Erythroblast (primary cell): ENCODE results near the gene NUDT4B.
"Not testable (repeated sequence)": the region's sequence is repeated elsewhere in the genome, so short reads cannot be mapped to it uniquely, and the experiment has no call there.

Experiments used
- GATA1 ChIP-seq: IDR thresholded peaks from 2 replicates; pipeline ENCODE4 v1.6.1; 2011; ENCODE audit warnings: low read depth, mild to moderate bottlenecking, control low read depth, low read length, moderate library complexity
- POLR2A ChIP-seq: IDR thresholded peaks from 2 replicates; pipeline ENCODE4 v1.6.1; 2011; ENCODE audit warnings: mild to moderate bottlenecking, low read length

DNA sequence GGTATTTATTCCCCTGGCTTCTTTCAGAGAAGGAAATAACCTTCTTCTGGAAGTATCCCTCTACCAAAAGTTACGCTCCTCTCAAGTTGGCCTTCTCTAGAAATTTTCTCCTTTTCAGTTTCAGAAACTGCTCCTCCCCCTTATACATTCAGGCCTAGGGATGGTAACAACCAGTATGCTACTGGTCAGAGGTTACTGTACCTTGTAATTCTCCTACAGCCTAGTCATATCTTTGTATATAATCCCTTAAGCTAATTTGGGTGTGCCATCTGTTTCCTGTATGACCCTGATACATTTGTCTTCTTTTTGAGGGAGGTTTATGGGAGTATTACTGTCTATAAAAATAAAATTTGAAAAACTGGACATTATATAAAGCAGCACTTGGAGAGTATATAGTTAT, 29.1 kb downstream of the NUDT4B start:
- TF ChIP-seq POLR2A, GATA1: not testable (repeated sequence)
